HG02943 (cell line): ENCODE data around the gene SLC2A5.

Experiments
- ATAC-seq: cut with Tn5 transposase; IDR thresholded peaks from one replicate; pipeline ENCODE4 v1.9.1; 2021; ENCODE audit warnings: mild to moderate bottlenecking, low read depth, moderate library complexity; ENCODE audit not compliant: unreplicated experiment

Gene SLC2A5

GRCh38 chr1:9065213-9065751 lies 4.2 kb downstream of the SLC2A5 start:
- ATAC-seq = no peak

GRCh38 chr1:9062846-9063245 lies 6.6 kb downstream of the SLC2A5 start:
- no peak for ATAC-seq

- ATAC-seq = no peak
These were observed 7.4 kb downstream of the SLC2A5 start for GRCh38 chr1:9062021-9062471.

GRCh38 chr1:9061252-9061960 lies 8.0 kb downstream of the SLC2A5 start:
- ATAC-seq = no peak

GRCh38 chr1:9059891-9060744 lies 9.3 kb downstream of the SLC2A5 start:
- ATAC-seq = no peak

GRCh38 chr1:9058465-9058864 lies 11.0 kb downstream of the SLC2A5 start:
- ATAC-seq = no peak

GRCh38 chr1:9057851-9058250 lies 11.6 kb downstream of the SLC2A5 start:
- no peak for ATAC-seq

- no peak for ATAC-seq
These were observed 17.0 kb downstream of the SLC2A5 start for GRCh38 chr1:9052272-9053049.

- ATAC-seq = no peak
These were observed 18.1 kb downstream of the SLC2A5 start for GRCh38 chr1:9051379-9051778.

GRCh38 chr1:9050803-9051202 lies 18.6 kb downstream of the SLC2A5 start:
- no peak for ATAC-seq

GRCh38 chr1:9048551-9048950 lies 20.9 kb downstream of the SLC2A5 start:
- ATAC-seq = no peak

- no peak for ATAC-seq
These were observed 22.4 kb downstream of the SLC2A5 start for GRCh38 chr1:9047019-9047418.

- no peak for ATAC-seq
These were observed 23.4 kb downstream of the SLC2A5 start for GRCh38 chr1:9045861-9046510.

GRCh38 chr1:9044236-9044635 lies 25.2 kb downstream of the SLC2A5 start:
- no peak for ATAC-seq

GRCh38 chr1:9042272-9042671 lies 27.2 kb downstream of the SLC2A5 start:
- no peak for ATAC-seq

GRCh38 chr1:9041116-9041779 lies 28.2 kb downstream of the SLC2A5 start:
- no peak for ATAC-seq

GRCh38 chr1:9040659-9041030 lies 28.8 kb downstream of the SLC2A5 start:
- ATAC-seq = no peak

GRCh38 chr1:9039761-9040658 lies 29.4 kb downstream of the SLC2A5 start:
- no peak for ATAC-seq
